HUES6 (cell line): ENCODE results near the gene DDX10.

Experiments
- H3K27ac ChIP-seq: 2 replicates; pipeline ENCODE4 v1.7.0; 2013; ENCODE audit warnings: low read depth, mild to moderate bottlenecking, low read length, inconsistent platforms
- H3K27me3 ChIP-seq: 2 replicates; pipeline ENCODE4 v1.6.1; 2013; ENCODE audit warnings: low read length; ENCODE audit not compliant: control insufficient read depth, insufficient read depth
- H3K36me3 ChIP-seq: 2 replicates; pipeline ENCODE4 v1.6.1; 2013; ENCODE audit warnings: low read length; ENCODE audit not compliant: control insufficient read depth, insufficient read depth
- H3K4me1 ChIP-seq: 2 replicates; pipeline ENCODE4 v1.6.1; 2013; ENCODE audit warnings: low read length; ENCODE audit not compliant: control insufficient read depth, insufficient read depth
- H3K4me3 ChIP-seq: 2 replicates; pipeline ENCODE4 v1.5.1; 2013; ENCODE audit warnings: low read depth, low read length
- H3K9ac ChIP-seq: one replicate; pipeline ENCODE4 v1.6.1; 2013; ENCODE audit warnings: mild to moderate bottlenecking, low read length
- H3K9me3 ChIP-seq: 2 replicates; pipeline ENCODE4 v1.6.1; 2013; ENCODE audit warnings: low read depth, low read length; ENCODE audit not compliant: control insufficient read depth, insufficient read depth

DDX10 gene

DNA sequence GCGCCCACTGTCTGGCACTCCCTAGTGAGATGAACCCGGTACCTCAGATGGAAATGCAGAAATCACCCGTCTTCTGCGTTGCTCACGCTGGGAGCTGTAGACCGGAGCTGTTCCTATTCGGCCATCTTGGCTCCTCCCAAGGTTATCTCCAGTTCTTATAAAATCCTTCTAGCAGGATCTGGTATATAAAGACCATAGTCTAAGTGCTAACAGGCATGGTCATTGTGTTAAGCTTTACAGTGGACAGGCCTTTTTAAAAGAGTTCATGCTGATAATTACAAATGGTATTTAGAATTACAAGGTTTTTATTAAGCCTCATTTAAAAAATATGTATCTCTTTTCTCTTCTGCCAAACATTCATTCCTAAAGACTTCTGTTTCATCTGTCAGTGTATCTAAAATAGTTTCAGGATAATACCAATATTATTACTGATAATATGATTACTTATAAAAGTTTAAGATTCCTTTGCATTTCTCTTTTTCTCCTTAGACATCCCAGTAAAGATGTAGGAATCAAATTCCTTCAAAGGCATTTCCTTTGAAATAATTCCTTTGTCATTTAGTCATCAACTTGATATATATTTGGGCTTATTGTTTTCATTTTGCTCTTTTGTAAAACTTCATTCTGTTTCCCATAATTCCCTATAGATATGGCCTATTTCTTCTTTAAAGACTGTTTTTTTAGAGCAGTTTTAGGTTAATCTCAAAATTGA lies 20.7 kb downstream of the DDX10 start:
- Histone ChIP-seq H3K27me3 (no peaks in the 10 kb centered on the region), H3K9ac (no peak overlapping the region), H3K9me3 (peaks cover 13% of the 10 kb centered on the region), H3K36me3 (peaks cover 47% of the 10 kb centered on the region), H3K4me1 (no peaks in the 10 kb centered on the region), H3K4me3 (no peak overlapping the region), H3K27ac (no peak overlapping the region)

GRCh38 chr11:108693852-108694251 lies 29.0 kb downstream of the DDX10 start:
- peaks cover 57% of the 10 kb centered on the region for H3K36me3 ChIP-seq
- H3K4me3 ChIP-seq, result no peak overlapping the region
- no peak overlapping the region for H3K27ac ChIP-seq
- no peaks in the 10 kb centered on the region for H3K27me3 ChIP-seq
- H3K9me3 ChIP-seq, result no peaks in the 10 kb centered on the region
- no peak overlapping the region for H3K9ac ChIP-seq
- no peaks in the 10 kb centered on the region for H3K4me1 ChIP-seq

- Histone ChIP-seq H3K27me3 (no peaks in the 10 kb centered on the region), H3K36me3 (peaks cover 58% of the 10 kb centered on the region), H3K9me3 (no peaks in the 10 kb centered on the region), H3K4me3 (no peak overlapping the region), H3K4me1 (no peaks in the 10 kb centered on the region), H3K27ac (no peak overlapping the region), H3K9ac (no peak overlapping the region)
Measured at GRCh38 chr11:108694846-108695245, 30.0 kb downstream of the DDX10 start.

- Histone ChIP-seq H3K36me3 (peaks cover 41% of the 10 kb centered on the region), H3K9me3 (no peaks in the 10 kb centered on the region), H3K4me1 (no peaks in the 10 kb centered on the region), H3K27ac (no peak overlapping the region), H3K4me3 (no peak overlapping the region), H3K27me3 (no peaks in the 10 kb centered on the region), H3K9ac (no peak overlapping the region)
Measured at GRCh38 chr11:108697872-108698473, 33.1 kb downstream of the DDX10 start.

DNA sequence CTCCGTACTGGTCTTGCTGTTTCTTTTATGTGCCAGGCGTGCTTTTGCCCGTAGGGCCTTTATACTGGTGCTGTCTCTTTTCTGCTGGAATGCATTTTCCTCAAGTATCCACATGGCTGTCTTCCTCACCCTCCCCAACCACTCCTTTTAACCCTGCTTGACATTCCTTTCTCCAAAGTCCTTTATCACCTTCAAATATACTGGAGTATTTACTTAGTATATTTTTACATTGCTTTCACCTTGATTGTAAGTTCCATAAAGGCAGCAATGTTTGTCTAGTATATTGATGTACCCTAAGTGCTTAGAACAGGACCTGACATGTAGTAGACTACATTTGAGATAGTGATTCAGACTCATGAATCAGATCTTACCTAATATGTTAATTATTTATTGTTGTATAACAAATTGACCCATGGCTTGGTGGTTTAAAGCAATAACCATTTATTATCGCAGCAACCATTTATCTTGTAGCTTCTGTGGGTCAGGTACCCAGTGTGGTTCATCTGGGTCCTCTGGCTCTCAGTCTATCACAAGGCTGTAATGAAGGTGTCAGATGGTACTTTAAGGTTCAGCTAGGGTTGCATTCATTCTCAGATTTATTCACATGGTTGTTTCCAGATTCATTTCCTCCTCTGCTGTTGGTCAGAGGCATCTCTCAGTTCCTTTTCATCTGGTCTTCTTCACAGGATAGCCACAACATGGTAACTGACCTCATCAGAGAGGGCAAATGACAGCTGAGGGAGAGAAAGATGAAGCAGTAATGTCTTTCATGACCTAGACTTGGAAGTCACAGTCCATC lies 34.2 kb downstream of the DDX10 start:
- Histone ChIP-seq H3K36me3 (peaks cover 31% of the 10 kb centered on the region), H3K27me3 (no peaks in the 10 kb centered on the region), H3K9ac (no peak overlapping the region), H3K9me3 (no peaks in the 10 kb centered on the region), H3K27ac (no peak overlapping the region), H3K4me3 (no peak overlapping the region), H3K4me1 (0 out of 2 replicates have a peak, but pooled peaks cover under 1% of the 10 kb centered on the region)

GRCh38 chr11:108703916-108704315 lies 39.0 kb downstream of the DDX10 start:
- Histone ChIP-seq H3K27ac (no peak overlapping the region), H3K9ac (no peak overlapping the region), H3K4me3 (no peak overlapping the region), H3K9me3 (peaks cover 12% of the 10 kb centered on the region), H3K27me3 (no peaks in the 10 kb centered on the region), H3K4me1 (peaks cover 21% of the 10 kb centered on the region; the same call in 1 of the 2 replicates), H3K36me3 (peaks cover 49% of the 10 kb centered on the region)

GRCh38 chr11:108705061-108705460 lies 40.2 kb downstream of the DDX10 start:
- peaks cover 21% of the 10 kb centered on the region; the same call in 1 of the 2 replicates for H3K4me1 ChIP-seq
- no peaks in the 10 kb centered on the region for H3K27me3 ChIP-seq
- H3K9ac ChIP-seq, result no peak overlapping the region
- H3K9me3 ChIP-seq, result peaks cover 15% of the 10 kb centered on the region
- peaks cover 46% of the 10 kb centered on the region for H3K36me3 ChIP-seq
- H3K27ac ChIP-seq, result peak overlapping the region; percentile 45; the same call in 1 of the 2 replicates
- H3K4me3 ChIP-seq, result no peak overlapping the region

DNA sequence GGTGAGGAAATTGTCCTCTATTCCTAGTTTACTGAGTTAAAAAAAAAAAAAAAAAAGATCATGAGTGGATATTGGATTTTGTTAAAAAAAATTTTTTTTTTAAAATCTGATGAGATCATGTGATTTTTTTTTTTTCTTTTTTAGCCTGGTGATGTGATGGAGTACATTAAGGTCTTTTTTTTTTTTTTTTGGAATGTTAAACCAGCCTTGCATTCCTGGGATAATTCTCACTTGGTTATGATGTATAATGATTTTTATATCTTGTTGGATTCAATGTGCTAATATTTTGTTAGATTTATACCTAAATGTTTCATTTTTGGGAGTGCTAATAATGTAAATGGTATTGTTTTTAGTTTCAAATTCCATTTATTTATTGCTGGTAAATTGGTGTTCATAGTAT lies 43.3 kb downstream of the DDX10 start:
- Histone ChIP-seq H3K4me1 (peaks cover 21% of the 10 kb centered on the region; the same call in 1 of the 2 replicates), H3K36me3 (peaks cover 48% of the 10 kb centered on the region), H3K4me3 (no peak overlapping the region), H3K27me3 (no peaks in the 10 kb centered on the region), H3K9me3 (peaks cover 15% of the 10 kb centered on the region), H3K27ac (no peak overlapping the region), H3K9ac (no peak overlapping the region)

DNA sequence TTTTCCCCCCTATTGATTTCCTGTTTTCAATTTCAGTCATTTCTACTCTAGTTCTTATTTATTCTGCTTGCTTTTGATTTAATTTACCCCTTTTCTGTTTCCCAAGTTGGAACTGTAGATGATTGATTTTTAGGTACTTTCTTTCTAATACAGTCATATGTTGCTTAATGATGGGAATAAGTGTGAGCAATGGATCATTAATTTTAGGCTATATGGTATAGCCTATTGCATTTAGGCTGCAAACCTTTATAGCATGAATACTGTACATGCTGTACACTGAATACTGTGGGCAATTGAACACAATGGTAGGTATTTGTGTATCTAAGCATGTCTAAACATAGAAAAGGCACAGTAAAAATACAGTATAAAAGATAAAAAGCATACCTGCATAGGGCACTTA lies 44.9 kb downstream of the DDX10 start:
- H3K36me3 ChIP-seq, result peaks cover 48% of the 10 kb centered on the region
- peaks cover 15% of the 10 kb centered on the region for H3K9me3 ChIP-seq
- H3K4me3 ChIP-seq, result no peak overlapping the region
- no peaks in the 10 kb centered on the region for H3K27me3 ChIP-seq
- H3K4me1 ChIP-seq, result peaks cover 13% of the 10 kb centered on the region; the same call in 1 of the 2 replicates
- H3K27ac ChIP-seq, result no peak overlapping the region
- H3K9ac ChIP-seq, result no peak overlapping the region

GRCh38 chr11:108713076-108713790 lies 48.4 kb downstream of the DDX10 start:
- no peak overlapping the region for H3K4me3 ChIP-seq
- no peak overlapping the region for H3K27ac ChIP-seq
- no peak overlapping the region for H3K9ac ChIP-seq
- H3K9me3 ChIP-seq, result peaks cover 10% of the 10 kb centered on the region
- H3K36me3 ChIP-seq, result peaks cover 43% of the 10 kb centered on the region
- H3K27me3 ChIP-seq, result no peaks in the 10 kb centered on the region
- no peaks in the 10 kb centered on the region for H3K4me1 ChIP-seq
